CD1c-positive myeloid dendritic cell (primary cell): ENCODE results near the gene ERBB2.
A peak's percentile ranks its signal among the peaks of the same experiment; 100 is the strongest.
"Not testable (repeated sequence)": the region's sequence is repeated elsewhere in the genome, so short reads cannot be mapped to it uniquely, and the experiment has no call there.

Source experiments
- DNase-seq: peaks from one replicate; pipeline ENCODE4 v3.0.0-alpha.2; 2016; ENCODE audit errors: extremely low spot score

Gene ERBB2

DNA sequence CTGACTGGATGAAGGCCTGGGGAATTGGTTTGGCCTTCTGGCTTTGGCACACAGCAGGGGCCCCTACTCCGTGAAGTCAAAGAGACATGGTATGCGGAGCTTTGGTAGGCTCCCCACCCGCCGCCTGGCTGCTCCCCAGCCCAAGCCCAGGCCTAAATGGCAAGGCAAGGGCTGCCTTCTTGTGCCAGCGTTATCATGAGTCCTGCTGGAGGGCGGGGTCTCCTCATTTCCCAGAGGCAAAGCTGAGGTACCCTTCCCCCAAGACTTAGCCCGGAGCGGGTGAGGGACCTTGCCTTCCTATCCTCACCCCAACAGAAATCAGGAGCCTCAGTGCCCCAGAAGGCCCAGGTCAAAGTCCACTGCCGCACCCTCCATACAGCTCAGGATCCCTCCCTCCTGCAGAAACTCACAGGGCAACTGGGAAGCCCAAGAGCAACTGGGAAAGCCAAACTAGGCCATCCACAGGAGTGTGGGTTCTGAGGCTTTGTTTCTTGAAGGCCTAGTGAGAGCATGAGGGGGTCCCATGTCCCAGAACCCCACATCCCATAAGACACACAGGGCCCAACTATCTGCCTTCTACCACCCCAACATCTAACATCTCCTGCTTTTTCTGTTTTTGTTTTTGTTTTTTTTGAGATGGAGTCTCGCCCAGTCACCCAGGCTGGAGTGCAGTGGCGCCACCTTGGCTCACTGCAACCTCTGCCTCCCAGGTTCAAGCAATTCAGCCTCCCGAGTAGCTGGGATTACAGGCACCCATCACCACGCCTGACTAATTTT lies 21.3 kb upstream of the ERBB2 start:
- no peak for DNase-seq

DNA sequence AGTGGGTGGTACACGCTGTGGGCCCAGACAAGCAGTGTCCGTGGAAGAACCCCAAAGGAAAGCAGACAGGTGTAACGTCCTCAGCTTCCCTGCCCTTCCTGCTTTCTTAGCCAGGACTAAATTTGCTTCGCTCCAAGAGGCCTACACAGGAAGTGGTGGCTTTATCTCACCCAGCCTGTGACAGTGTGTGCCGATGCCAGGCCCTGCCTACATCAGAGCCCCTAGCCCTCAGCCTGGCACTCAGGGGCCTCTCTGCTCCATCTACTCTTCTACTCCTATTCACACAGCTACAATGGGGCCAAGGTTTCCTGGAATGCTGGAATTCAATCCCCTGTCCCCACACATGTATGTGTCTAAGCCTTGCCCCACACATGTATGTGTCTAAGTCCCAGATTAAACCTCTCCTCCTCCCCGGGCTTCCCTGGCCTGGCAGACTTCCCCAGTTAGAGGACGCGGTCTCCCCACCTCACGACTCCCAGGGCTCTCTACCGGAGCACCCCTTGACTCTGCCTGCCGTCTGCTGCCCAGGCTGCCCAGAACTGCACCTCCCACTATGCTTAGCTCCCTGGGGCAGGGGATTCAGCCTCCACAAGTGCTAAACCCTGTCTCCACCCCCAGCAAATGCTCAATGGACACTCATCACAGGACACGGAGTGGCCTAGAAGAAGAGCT lies 20.2 kb upstream of the ERBB2 start:
- no peak for DNase-seq

GRCh38 chr17:39683295-39683939 lies 16.4 kb upstream of the ERBB2 start:
- no peak for DNase-seq

GRCh38 chr17:39684369-39685192 lies 15.3 kb upstream of the ERBB2 start:
- no peak for DNase-seq

DNA sequence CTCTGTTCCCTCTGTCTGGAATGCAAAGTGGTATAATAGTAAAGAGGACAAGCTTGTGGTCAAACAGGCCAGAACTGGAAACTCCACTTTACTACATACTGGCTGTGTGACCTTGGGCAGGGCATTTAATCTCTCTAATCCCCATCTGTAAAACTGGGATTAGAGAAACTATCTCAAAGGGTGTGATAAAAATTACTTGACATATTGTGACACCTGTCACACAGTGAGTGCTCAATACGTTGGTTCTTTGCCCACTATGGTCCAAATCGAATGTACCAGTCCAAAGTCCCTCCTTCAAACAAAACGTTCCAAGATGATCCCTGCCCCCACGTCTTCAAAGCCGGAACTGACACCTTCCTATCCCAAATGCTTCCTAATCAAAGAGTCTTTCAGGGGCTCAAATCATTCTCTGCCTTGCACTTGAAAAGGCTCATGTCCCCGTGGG lies 12.7 kb upstream of the ERBB2 start:
- no peak for DNase-seq

DNA sequence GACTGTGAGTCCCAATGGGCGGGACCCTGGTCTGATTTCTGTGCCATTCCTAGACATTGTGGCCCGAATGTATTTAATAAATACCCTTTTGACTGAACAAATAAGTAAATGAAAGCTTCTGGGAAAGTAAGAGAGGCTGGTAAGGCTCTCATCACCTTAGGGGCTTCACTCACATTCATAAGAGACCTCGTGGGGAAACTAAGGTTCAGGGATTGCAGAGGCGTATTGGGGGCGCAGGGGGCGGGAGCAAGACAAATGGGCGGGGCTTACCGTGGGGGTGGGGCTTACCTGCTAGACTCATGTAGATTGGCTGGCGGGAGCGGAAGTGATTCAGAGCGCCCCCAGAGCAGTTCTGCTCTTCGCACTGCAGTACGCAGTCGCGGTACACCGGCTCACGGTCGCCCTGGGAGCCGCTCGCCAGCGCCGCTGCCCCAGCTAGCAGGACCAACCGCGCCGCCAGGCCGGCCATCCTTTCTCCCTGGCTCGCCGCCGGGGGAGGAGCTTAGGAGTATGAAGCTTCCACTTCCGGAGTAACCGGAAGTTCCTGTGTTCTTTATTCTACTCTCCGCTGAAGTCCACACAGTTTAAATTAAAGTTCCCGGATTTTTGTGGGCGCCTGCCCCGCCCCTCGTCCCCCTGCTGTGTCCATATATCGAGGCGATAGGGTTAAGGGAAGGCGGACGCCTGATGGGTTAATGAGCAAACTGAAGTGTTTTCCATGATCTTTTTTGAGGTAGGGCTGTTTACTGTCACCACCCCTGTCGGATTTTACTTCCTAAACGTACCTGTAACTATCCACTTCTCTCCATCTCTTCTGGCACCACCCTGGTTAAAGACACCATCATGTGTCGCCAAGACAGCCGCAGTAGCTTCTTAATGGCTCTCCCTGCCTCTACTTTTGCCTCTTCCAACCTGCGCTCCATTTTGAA lies 12.1 kb upstream of the ERBB2 start, which contains the start of gene PGAP3:
Gene PGAP3, minus strand, starts transcription at position 512 of the 929 bp plus-strand sequence. Its CDS starts 43 bp downstream, at position 469.
- DNase-seq: peak; percentile 83

DNA sequence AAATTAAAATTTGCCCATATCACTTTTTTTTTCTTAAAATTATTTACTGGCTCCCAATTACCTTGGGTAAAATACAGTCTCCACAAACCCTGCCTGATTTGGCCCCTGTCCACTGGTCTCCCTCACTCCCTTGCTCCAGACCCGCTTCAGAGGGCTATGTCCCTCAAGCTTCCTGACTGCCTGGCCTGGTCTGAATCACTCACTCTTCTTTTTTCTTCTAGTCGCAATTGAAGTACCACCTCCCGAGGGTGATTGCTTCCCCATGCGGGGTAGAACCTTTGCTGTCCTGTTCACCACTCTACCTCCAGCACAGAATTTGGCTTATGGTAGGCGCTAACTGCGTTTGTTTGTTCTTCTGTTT lies 11.4 kb upstream of the ERBB2 start:
- no peak for DNase-seq

DNA sequence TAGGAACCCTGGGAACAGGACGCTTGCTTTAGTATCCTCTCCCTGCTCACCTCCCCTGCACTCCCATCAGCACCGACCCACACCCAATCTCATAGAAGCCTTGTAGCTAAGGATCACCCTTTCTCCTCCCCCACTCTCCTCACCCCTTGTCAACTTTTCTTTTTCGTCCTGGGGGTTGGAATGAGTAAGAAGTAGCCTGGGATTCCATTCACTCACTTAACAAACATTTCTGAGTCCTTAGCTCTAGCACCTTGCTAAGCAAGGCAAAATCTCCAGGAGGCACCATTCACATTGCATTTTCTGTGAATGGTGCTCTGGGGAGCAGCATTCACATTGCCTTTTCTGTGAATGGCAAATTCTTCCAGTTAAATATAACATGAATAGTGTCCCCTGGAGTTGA lies 10.9 kb upstream of the ERBB2 start:
- DNase-seq: no peak

GRCh38 chr17:39694593-39694992 lies 5.3 kb upstream of the ERBB2 start:
- DNase-seq: no peak

DNA sequence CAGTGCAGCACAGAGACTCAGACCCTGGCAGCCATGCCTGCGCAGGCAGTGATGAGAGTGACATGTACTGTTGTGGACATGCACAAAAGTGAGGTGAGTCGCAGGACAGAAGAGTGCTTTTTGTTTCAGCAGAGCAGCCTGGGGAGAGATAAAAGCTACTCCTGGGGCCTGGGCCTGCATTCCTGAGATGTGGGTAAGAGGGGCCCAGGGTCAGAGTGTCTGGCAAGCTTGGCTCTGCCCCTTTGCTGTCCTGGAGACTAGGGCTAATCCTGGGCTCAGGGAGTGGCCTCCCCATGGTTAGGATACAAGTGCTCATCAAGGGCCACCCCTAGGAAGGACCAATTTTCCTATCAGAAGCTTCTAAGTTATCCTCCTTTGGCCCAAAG lies 4.8 kb upstream of the ERBB2 start:
- DNase-seq: no peak

DNA sequence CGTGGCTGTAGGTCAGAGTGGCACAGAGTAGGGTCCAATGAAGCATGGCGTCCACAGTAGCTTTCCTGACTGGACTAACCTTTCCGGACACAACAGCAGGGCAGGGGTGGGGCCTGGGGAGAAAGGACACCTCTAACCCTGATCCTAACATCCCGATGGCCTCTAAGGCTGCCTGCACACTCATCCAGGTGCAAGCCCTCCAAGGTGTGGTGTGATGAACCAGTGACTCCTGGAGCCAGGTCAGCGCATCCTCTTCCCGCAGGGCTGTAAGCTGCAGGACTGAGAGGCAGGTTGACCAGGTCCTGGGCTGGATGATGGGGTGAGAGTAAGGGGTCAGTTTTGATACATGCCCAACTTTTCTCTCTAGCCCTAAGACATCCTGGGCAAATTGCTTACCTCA lies 3.1 kb upstream of the ERBB2 start:
- no peak for DNase-seq

- DNase-seq: no peak
Observed at GRCh38 chr17:39697961-39698360, 1.9 kb upstream of the ERBB2 start.

DNA sequence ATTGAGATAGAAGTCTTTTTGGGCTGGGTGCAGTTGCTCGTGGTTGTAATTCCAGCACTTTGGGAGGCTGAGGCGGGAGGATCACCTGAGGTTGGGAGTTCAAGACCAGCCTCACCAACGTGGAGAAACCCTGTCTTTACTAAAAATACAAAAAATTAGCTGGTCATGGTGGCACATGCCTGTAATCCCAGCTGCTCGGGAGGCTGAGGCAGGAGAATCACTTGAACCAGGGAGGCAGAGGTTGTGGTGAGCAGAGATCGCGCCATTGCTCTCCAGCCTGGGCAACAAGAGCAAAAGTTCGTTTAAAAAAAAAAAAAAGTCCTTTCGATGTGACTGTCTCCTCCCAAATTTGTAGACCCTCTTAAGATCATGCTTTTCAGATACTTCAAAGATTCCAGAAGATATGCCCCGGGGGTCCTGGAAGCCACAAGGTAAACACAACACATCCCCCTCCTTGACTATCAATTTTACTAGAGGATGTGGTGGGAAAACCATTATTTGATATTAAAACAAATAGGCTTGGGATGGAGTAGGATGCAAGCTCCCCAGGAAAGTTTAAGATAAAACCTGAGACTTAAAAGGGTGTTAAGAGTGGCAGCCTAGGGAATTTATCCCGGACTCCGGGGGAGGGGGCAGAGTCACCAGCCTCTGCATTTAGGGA lies 577 bp upstream of the ERBB2 start:
- not testable (repeated sequence) for DNase-seq

- no peak for DNase-seq
Observed at GRCh38 chr17:39700148-39700987, 504 bp downstream of the ERBB2 start.

- DNase-seq: no peak
Observed at GRCh38 chr17:39701012-39701783, 1.3 kb downstream of the ERBB2 start.

GRCh38 chr17:39701784-39702422 lies 2.0 kb downstream of the ERBB2 start:
- no peak for DNase-seq

DNA sequence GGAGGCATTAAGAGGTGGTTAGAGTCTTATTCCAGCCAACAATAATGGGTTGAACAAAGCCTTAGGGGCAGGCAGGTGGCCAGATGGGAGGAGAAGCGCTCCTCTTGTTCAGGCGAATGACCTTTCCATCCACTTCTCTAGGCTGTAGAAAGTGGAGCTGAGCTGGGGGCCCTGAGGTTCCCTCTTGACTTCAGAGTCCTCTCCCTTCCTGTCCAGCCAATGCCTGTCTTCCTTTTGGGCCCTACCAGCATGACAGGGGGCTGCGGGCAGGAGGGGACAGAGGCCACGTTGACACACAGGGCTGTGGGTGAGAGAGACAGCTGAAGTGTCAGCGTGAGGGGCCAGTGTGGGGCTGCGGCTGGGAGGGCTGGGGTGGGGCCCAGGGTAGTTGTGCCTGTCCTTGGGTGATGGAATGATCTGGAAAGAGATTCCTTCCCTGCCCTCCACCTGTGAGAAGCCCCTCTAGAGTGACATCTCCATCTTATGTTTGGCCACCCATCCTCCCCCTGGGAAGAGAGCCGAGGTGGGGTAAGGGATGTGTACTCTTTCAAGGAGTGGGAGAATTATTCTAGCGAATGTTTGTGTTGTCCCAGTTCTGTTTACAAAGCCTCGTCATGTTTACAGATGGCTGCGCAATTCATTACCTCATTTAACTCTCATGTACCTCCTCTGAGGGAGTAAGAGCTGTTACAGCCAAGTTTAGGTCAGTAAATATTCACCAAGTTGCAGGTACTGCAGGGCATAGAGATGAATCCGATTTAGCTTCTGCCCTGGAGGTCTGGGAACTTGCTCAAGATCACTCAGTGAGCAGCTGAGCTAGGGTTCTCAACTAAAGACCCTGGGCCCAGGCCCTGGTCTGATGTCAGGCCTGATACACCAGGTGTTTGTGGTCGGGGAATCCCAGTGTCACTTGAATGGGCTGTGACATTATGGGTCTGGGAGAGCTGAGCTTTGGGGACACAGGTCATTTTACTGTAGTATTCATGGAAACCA lies 3.3 kb downstream of the ERBB2 start:
- no peak for DNase-seq
